NCI-H128 (cell line): ENCODE data around the gene GEMIN2.
"Not testable (repeated sequence)": the region's sequence is repeated elsewhere in the genome, so short reads cannot be mapped to it uniquely, and the experiment has no call there.

ENCODE experiments used
- DNase-seq: peaks from one replicate; lab custom pipeline; 2025; ENCODE audit not compliant: unreplicated experiment; lab: John Stamatoyannopoulos, UW

Gene GEMIN2

GRCh38 chr14:39176263-39177167 is 62.4 kb downstream of the GEMIN2 start:
- no peak for DNase-seq

GRCh38 chr14:39177168-39177545 is 63.0 kb downstream of the GEMIN2 start:
- DNase-seq = no peak

GRCh38 chr14:39179042-39179441 is 64.9 kb downstream of the GEMIN2 start:
- DNase-seq = no peak

- no peak for DNase-seq
These were observed 66.4 kb downstream of the GEMIN2 start for GRCh38 chr14:39180553-39180952.

- DNase-seq = no peak
These were observed 67.0 kb downstream of the GEMIN2 start for GRCh38 chr14:39181026-39181692.

GRCh38 chr14:39181693-39182047 is 67.5 kb downstream of the GEMIN2 start:
- DNase-seq = no peak

GRCh38 chr14:39182770-39183684 is 68.9 kb downstream of the GEMIN2 start:
- DNase-seq = no peak

GRCh38 chr14:39183685-39184003 is 69.5 kb downstream of the GEMIN2 start:
- not testable (repeated sequence) for DNase-seq

GRCh38 chr14:39184628-39185255 is 70.6 kb downstream of the GEMIN2 start:
- DNase-seq = no peak

- no peak for DNase-seq
These were observed 71.3 kb downstream of the GEMIN2 start for GRCh38 chr14:39185256-39186049.
